ENCODE data around the gene KRTAP10-11. TPM values are rescaled to one million over a fixed set of nuclear protein-coding genes. Genes with fewer than 3 reads are reported as not detected.
"Not testable (repeated sequence)": the region's sequence is repeated elsewhere in the genome, so short reads cannot be mapped to it uniquely, and the experiment has no call there.

KRTAP10-11 gene, protein sequence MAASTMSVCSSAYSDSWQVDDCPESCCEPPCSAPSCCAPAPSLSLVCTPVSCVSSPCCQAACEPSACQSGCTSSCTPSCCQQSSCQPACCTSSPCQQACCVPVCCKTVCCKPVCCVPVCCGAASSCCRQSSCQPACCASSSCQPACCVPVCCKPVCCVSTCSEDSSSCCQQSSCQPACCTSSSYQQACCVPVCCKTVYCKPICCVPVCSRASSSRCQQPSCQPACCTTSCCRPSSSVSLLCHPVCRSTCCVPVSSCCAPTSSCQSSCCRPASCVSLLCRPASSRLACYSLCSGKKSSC
- not detected in 2 replicates for total RNA-seq (2012; rRNA removed)

DNA sequence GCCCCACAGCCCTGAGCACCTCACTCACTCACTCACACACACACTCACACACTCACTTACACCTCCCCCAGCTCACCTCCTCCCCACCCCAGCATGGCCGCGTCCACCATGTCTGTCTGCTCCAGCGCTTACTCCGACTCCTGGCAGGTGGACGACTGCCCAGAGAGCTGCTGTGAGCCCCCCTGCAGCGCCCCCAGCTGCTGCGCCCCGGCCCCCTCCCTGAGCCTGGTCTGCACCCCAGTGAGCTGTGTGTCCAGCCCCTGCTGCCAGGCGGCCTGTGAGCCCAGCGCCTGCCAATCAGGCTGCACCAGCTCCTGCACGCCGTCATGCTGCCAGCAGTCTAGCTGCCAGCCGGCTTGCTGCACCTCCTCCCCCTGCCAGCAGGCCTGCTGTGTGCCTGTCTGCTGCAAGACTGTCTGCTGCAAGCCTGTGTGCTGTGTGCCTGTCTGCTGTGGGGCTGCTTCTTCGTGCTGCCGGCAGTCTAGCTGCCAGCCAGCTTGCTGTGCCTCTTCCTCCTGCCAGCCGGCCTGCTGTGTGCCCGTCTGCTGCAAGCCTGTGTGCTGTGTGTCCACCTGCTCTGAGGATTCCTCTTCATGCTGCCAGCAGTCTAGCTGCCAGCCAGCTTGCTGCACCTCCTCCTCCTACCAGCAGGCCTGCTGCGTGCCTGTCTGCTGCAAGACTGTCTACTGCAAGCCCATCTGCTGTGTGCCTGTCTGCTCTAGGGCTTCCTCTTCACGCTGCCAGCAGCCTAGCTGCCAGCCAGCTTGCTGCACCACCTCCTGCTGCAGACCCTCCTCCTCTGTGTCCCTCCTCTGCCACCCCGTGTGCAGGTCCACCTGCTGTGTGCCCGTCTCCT lies at the start of gene KRTAP10-11:
KRTAP10-11 (plus strand) TSS at position 49 of the 856 bp plus-strand sequence; CDS start at position 94, 45 bp downstream.
- H3K4me1 ChIP-seq (ENCODE audit: control insufficient read depth, insufficient read depth, low read length); H3K9me3 ChIP-seq (replicated peaks; ENCODE audit: low read length); H3K9ac ChIP-seq (ENCODE audit: low read depth, low read length); H3K4me2 ChIP-seq (ENCODE audit: low read length); H3K4me3 ChIP-seq (ENCODE audit: low read length); H3K36me3 ChIP-seq (ENCODE audit: insufficient read depth, low read length): not testable (repeated sequence)
- peaks cover 20% of the 10 kb centered on the region for H3K27me3 ChIP-seq (ENCODE audit: control insufficient read depth, insufficient read depth, low read length)

DNA sequence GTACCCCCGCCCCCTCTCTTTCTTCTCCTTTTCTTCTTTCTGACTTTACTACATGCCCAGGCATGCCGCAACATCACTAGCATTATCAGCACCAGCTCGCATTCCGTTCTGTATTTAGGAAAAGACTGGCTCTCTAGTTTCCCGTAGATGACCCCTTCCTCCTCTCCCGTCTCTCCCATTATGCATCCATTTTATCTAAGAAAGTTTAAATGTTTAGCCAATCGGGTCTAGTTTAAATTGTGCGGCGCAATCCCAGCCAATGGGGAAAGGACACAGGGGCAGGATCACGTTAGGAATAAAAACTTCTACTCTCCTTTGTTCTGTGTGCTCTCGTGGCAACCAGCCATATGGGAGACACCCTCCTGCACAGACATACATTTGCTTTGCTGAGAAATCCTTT lies 48.2 kb upstream of the KRTAP10-11 start:
- H3K36me3 ChIP-seq (ENCODE audit: insufficient read depth, low read length), result no peaks in the 10 kb centered on the region
- H3K9ac ChIP-seq (ENCODE audit: low read depth, low read length), result no peak overlapping the region
- H3K4me2 ChIP-seq (ENCODE audit: low read length), result no peak overlapping the region
- peaks cover 75% of the 10 kb centered on the region for H3K27me3 ChIP-seq (ENCODE audit: control insufficient read depth, insufficient read depth, low read length)
- H3K4me1 ChIP-seq (ENCODE audit: control insufficient read depth, insufficient read depth, low read length), result peaks cover 5% of the 10 kb centered on the region
- H3K9me3 ChIP-seq (replicated peaks; ENCODE audit: low read length), result no peaks in the 10 kb centered on the region
- no peak overlapping the region for H3K4me3 ChIP-seq (ENCODE audit: low read length)

- Histone ChIP-seq H3K4me3 (ENCODE audit: low read length) (no peak overlapping the region), H3K4me1 (ENCODE audit: control insufficient read depth, insufficient read depth, low read length) (no peaks in the 10 kb centered on the region), H3K36me3 (ENCODE audit: insufficient read depth, low read length) (no peaks in the 10 kb centered on the region), H3K27me3 (ENCODE audit: control insufficient read depth, insufficient read depth, low read length) (peaks cover 74% of the 10 kb centered on the region), H3K4me2 (ENCODE audit: low read length) (no peak overlapping the region), H3K9me3 (replicated peaks; ENCODE audit: low read length) (no peaks in the 10 kb centered on the region), H3K9ac (ENCODE audit: low read depth, low read length) (no peak overlapping the region)
These were observed 46.8 kb upstream of the KRTAP10-11 start for GRCh38 chr21:44599264-44600029.

- not testable (repeated sequence) for H3K4me2 ChIP-seq (ENCODE audit: low read length); H3K9ac ChIP-seq (ENCODE audit: low read depth, low read length)
These were observed 45.9 kb upstream of the KRTAP10-11 start, which contains the start of gene KRTAP10-7 for GRCh38 chr21:44600118-44600978. KRTAP10-7 (plus strand) TSS chr21:44600597; CDS start chr21:44600622, 25 bp downstream.

GRCh38 chr21:44601091-44601490 lies 45.1 kb upstream of the KRTAP10-11 start:
- not testable (repeated sequence) for H3K9ac ChIP-seq (ENCODE audit: low read depth, low read length); H3K36me3 ChIP-seq (ENCODE audit: insufficient read depth, low read length); H3K4me2 ChIP-seq (ENCODE audit: low read length); H3K9me3 ChIP-seq (replicated peaks; ENCODE audit: low read length); H3K4me3 ChIP-seq (ENCODE audit: low read length); H3K4me1 ChIP-seq (ENCODE audit: control insufficient read depth, insufficient read depth, low read length)
- H3K27me3 ChIP-seq (ENCODE audit: control insufficient read depth, insufficient read depth, low read length), result peaks cover 75% of the 10 kb centered on the region

More at GRCh38 chr21:44600118-44600978, 45.9 kb upstream of the KRTAP10-11 start, which contains the start of gene KRTAP10-7:
- not testable (repeated sequence) for H3K36me3 ChIP-seq (ENCODE audit: insufficient read depth, low read length); H3K9me3 ChIP-seq (replicated peaks; ENCODE audit: low read length); H3K4me1 ChIP-seq (ENCODE audit: control insufficient read depth, insufficient read depth, low read length); H3K4me3 ChIP-seq (ENCODE audit: low read length)
- H3K27me3 ChIP-seq (ENCODE audit: control insufficient read depth, insufficient read depth, low read length), result peaks cover 77% of the 10 kb centered on the region

- Histone ChIP-seq H3K9ac (ENCODE audit: low read depth, low read length) (no peak overlapping the region), H3K27me3 (ENCODE audit: control insufficient read depth, insufficient read depth, low read length) (peaks cover 68% of the 10 kb centered on the region), H3K4me1 (ENCODE audit: control insufficient read depth, insufficient read depth, low read length) (no peaks in the 10 kb centered on the region), H3K4me2 (ENCODE audit: low read length) (no peak overlapping the region), H3K9me3 (replicated peaks; ENCODE audit: low read length) (no peaks in the 10 kb centered on the region), H3K36me3 (ENCODE audit: insufficient read depth, low read length) (no peaks in the 10 kb centered on the region), H3K4me3 (ENCODE audit: low read length) (no peak overlapping the region)
These were observed 44.4 kb upstream of the KRTAP10-11 start for GRCh38 chr21:44601596-44602462.

GRCh38 chr21:44602463-44602850 lies 43.8 kb upstream of the KRTAP10-11 start:
- Histone ChIP-seq H3K9ac (ENCODE audit: low read depth, low read length) (no peak overlapping the region), H3K36me3 (ENCODE audit: insufficient read depth, low read length) (no peaks in the 10 kb centered on the region), H3K4me1 (ENCODE audit: control insufficient read depth, insufficient read depth, low read length) (no peaks in the 10 kb centered on the region), H3K9me3 (replicated peaks; ENCODE audit: low read length) (no peaks in the 10 kb centered on the region), H3K4me2 (ENCODE audit: low read length) (no peak overlapping the region), H3K27me3 (ENCODE audit: control insufficient read depth, insufficient read depth, low read length) (peaks cover 67% of the 10 kb centered on the region), H3K4me3 (ENCODE audit: low read length) (no peak overlapping the region)

- no peak overlapping the region for H3K4me3 ChIP-seq (ENCODE audit: low read length)
- no peaks in the 10 kb centered on the region for H3K36me3 ChIP-seq (ENCODE audit: insufficient read depth, low read length)
- no peaks in the 10 kb centered on the region for H3K4me1 ChIP-seq (ENCODE audit: control insufficient read depth, insufficient read depth, low read length)
- H3K4me2 ChIP-seq (ENCODE audit: low read length), result no peak overlapping the region
- no peaks in the 10 kb centered on the region for H3K9me3 ChIP-seq (replicated peaks; ENCODE audit: low read length)
- no peak overlapping the region for H3K9ac ChIP-seq (ENCODE audit: low read depth, low read length)
- peaks cover 63% of the 10 kb centered on the region for H3K27me3 ChIP-seq (ENCODE audit: control insufficient read depth, insufficient read depth, low read length)
These were observed 42.9 kb upstream of the KRTAP10-11 start for GRCh38 chr21:44603109-44603875.

GRCh38 chr21:44603911-44604310 lies 42.3 kb upstream of the KRTAP10-11 start:
- no peak overlapping the region for H3K9ac ChIP-seq (ENCODE audit: low read depth, low read length)
- peaks cover 59% of the 10 kb centered on the region for H3K27me3 ChIP-seq (ENCODE audit: control insufficient read depth, insufficient read depth, low read length)

More at GRCh38 chr21:44603911-44604310, 42.3 kb upstream of the KRTAP10-11 start:
- Histone ChIP-seq H3K36me3 (ENCODE audit: insufficient read depth, low read length) (no peaks in the 10 kb centered on the region), H3K4me1 (ENCODE audit: control insufficient read depth, insufficient read depth, low read length) (no peaks in the 10 kb centered on the region), H3K4me2 (ENCODE audit: low read length) (no peak overlapping the region), H3K9me3 (replicated peaks; ENCODE audit: low read length) (no peaks in the 10 kb centered on the region), H3K4me3 (ENCODE audit: low read length) (no peak overlapping the region)

Measured in skeletal muscle satellite cell (primary cell).